Measurements from ENCODE around the gene SAYSD1.

Gene SAYSD1

GRCh38 chr6:39058471-39059147 is 56.4 kb downstream of the SAYSD1 start:
- DNase-seq (ENCODE audit: low read depth in 3 of 3, low spot score in 1 of 3), result no peak

GRCh38 chr6:39057251-39058155 is 57.5 kb downstream of the SAYSD1 start:
- DNase-seq (ENCODE audit: low read depth in 3 of 3, low spot score in 1 of 3), result no peak

GRCh38 chr6:39056681-39057080 is 58.3 kb downstream of the SAYSD1 start:
- no peak for DNase-seq (ENCODE audit: low read depth in 3 of 3, low spot score in 1 of 3)

GRCh38 chr6:39056191-39056590 is 58.8 kb downstream of the SAYSD1 start:
- no peak for DNase-seq (ENCODE audit: low read depth in 3 of 3, low spot score in 1 of 3)

GRCh38 chr6:39055661-39056060 is 59.3 kb downstream of the SAYSD1 start:
- DNase-seq (ENCODE audit: low read depth in 3 of 3, low spot score in 1 of 3), result no peak

GRCh38 chr6:39054577-39055142 is 60.3 kb downstream of the SAYSD1 start:
- DNase-seq (ENCODE audit: low read depth in 3 of 3, low spot score in 1 of 3), result no peak
